ENCODE results near the gene ERC2.

DNA sequence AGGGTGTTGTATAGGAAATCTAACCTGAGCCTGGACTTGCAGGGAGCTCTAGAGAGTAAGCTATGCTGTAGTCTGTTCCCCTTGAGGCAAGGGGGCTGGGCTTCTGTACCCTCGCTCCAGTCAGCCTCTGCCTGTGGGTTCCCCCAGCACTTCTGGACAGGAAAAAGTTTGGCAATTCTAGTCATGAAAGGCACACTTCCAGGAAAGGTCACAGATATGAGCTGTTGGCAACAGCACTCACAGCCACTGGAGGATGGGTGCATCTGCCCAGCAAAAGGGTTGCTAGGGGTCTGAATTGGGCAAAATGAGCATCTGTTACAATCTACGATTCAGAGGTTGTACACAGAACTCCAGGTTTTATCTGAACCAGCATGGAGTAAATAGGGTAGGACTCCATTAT is 281.2 kb downstream of the ERC2 start:
- TF ChIP-seq, protein P1, sequence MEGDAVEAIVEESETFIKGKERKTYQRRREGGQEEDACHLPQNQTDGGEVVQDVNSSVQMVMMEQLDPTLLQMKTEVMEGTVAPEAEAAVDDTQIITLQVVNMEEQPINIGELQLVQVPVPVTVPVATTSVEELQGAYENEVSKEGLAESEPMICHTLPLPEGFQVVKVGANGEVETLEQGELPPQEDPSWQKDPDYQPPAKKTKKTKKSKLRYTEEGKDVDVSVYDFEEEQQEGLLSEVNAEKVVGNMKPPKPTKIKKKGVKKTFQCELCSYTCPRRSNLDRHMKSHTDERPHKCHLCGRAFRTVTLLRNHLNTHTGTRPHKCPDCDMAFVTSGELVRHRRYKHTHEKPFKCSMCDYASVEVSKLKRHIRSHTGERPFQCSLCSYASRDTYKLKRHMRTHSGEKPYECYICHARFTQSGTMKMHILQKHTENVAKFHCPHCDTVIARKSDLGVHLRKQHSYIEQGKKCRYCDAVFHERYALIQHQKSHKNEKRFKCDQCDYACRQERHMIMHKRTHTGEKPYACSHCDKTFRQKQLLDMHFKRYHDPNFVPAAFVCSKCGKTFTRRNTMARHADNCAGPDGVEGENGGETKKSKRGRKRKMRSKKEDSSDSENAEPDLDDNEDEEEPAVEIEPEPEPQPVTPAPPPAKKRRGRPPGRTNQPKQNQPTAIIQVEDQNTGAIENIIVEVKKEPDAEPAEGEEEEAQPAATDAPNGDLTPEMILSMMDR (IDR thresholded peaks at IDR 0.05) = no peak
- no peak for TF ChIP-seq POLR2A (IDR thresholded peaks at IDR 0.05)
